GM20000 (cell line): ENCODE data around the gene BDKRB1.

Source experiments
- DNase-seq: peaks from one replicate; pipeline ENCODE4 v3.0.0; 2012; ENCODE audit warnings: low spot score
- TF ChIP-seq, protein P1 (sequence below): IDR thresholded peaks from 2 replicates; pipeline ENCODE4 v1.5.1; 2012; ENCODE audit warnings: mild to moderate bottlenecking, control low read depth; ENCODE audit errors: extremely low read depth, missing control alignments

Gene BDKRB1

DNA sequence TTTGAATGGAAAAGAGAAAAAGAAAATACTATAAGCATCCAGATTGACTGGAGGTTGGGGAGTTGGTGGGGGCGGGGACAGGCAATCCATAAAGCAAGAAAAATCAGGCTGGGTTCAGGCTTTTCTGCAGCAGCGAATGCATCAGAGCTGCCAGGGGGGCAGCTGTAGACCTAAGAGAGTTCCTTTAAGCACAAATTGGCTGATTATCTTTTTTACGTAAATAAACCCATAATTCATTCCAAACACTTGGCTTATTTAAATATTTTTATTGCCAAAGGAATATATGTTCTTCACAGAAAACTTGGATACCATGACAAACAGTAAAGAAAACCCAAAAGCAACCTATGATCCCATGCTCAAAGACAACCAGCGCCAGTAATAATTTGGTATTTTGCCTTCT, 41.2 kb upstream of the BDKRB1 start:
- TF ChIP-seq, protein P1, sequence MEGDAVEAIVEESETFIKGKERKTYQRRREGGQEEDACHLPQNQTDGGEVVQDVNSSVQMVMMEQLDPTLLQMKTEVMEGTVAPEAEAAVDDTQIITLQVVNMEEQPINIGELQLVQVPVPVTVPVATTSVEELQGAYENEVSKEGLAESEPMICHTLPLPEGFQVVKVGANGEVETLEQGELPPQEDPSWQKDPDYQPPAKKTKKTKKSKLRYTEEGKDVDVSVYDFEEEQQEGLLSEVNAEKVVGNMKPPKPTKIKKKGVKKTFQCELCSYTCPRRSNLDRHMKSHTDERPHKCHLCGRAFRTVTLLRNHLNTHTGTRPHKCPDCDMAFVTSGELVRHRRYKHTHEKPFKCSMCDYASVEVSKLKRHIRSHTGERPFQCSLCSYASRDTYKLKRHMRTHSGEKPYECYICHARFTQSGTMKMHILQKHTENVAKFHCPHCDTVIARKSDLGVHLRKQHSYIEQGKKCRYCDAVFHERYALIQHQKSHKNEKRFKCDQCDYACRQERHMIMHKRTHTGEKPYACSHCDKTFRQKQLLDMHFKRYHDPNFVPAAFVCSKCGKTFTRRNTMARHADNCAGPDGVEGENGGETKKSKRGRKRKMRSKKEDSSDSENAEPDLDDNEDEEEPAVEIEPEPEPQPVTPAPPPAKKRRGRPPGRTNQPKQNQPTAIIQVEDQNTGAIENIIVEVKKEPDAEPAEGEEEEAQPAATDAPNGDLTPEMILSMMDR, result no peak
- DNase-seq, result no peak

DNA sequence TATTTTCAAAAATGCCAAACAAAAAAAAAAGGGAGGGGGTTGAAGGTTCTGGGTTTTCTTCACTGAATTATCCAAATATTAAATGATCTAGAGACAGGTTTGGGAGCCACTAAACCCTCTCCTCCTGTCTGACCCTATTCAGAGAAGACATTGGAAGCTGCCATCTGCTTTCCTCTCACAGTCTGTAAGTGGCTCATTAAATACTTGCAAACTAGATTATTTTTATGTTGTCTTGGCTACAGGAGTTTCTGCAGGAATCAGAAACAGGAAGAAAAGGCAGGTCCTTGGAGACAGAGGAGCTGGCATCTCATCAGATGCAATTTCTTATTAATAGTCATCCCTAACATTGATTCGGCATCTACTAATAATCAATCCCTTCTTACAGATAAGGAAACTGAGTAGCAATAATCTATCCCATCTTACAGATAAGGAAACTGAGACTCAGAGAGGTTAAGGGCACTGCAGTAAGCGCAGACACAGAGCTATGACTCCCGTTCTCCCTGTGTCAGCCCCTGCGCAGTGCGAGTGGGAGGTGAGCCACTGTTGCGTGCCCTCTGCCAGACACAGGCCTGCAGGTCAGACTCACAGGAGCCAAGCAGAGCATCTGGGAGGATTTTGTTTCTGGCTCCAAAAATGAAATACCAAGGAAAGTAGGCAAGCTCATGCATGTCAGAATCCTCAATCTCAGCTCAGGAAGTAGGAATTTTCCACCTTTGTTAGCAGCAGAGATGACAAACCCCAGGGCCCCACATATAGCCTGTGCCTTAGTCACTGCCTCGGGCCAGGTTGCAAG, 40.4 kb upstream of the BDKRB1 start:
- no peak for DNase-seq
- TF ChIP-seq, protein P1, result no peak

- no peak for DNase-seq
- TF ChIP-seq, protein P1, result no peak
Measured at GRCh38 chr14:96216627-96217026, 39.4 kb upstream of the BDKRB1 start.

- DNase-seq, result no peak
- TF ChIP-seq, protein P1, result no peak
Measured at GRCh38 chr14:96217376-96217913, 38.6 kb upstream of the BDKRB1 start.

- no peak for DNase-seq
- TF ChIP-seq, protein P1, result no peak
Measured at GRCh38 chr14:96221109-96221650, 34.8 kb upstream of the BDKRB1 start.

- TF ChIP-seq, protein P1, result no peak
- DNase-seq, result no peak
Measured at GRCh38 chr14:96221841-96222240, 34.2 kb upstream of the BDKRB1 start.

GRCh38 chr14:96224480-96225096, 31.4 kb upstream of the BDKRB1 start:
- no peak for DNase-seq

More at GRCh38 chr14:96224480-96225096, 31.4 kb upstream of the BDKRB1 start:
- TF ChIP-seq, protein P1, result no peak
